Peyer's patch (tissue), 4 donors: Measurements from ENCODE around the gene SRGAP2B.
"Not testable (repeated sequence)": the region's sequence is repeated elsewhere in the genome, so short reads cannot be mapped to it uniquely, and the experiment has no call there.

Experiments used
- POLR2A ChIP-seq, 2 donors: fragments of 450-650 bp; IDR thresholded peaks; one replicate each; pipeline ENCODE4 v1.5.1; 2017; ENCODE audit warnings: antibody characterized with exemption in 2 of 2, mild to moderate bottlenecking in 2 of 2, moderate library complexity in 2 of 2
- TF ChIP-seq, protein P1 (sequence below), 6 experiments: fragments of 450-650 bp in 4 of 6; fragments of 200-600 bp in 2 of 6; sonication (generic) in 1 of 6; IDR thresholded peaks; one replicate each; pipeline ENCODE4 v1.5.1; 2017 to 2019; ENCODE audit warnings: antibody characterized with exemption in 6 of 6, mild to moderate bottlenecking in 3 of 6, moderate library complexity in 1 of 6

DNA sequence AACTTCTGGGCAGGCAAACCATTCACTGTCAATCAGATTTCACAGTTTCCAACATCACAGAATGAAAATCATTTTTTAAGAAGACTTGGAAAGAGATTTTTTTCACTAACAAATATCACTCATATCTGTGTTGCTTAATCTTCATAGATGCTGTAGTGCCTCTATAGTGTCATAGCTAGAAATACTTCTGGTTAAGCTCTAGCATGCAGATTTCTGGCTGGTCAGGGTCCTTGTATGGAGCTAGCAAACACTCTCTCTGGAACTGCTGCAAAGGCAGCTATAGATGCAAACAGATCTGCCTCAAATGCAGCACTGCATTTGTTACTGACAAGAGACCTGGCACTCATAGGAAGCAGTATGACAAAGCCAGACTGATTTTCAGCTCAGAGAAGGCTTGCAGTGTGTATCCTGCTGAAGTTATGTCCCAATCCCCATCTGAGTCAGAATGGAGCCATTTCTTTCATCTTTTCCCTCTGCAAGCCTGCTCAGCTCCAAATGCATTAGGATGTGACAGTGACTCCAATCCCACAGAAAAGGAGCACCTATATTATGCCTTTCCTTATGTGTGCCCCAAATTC lies 99.2 kb downstream of the SRGAP2B start:
- TF ChIP-seq, protein P1, sequence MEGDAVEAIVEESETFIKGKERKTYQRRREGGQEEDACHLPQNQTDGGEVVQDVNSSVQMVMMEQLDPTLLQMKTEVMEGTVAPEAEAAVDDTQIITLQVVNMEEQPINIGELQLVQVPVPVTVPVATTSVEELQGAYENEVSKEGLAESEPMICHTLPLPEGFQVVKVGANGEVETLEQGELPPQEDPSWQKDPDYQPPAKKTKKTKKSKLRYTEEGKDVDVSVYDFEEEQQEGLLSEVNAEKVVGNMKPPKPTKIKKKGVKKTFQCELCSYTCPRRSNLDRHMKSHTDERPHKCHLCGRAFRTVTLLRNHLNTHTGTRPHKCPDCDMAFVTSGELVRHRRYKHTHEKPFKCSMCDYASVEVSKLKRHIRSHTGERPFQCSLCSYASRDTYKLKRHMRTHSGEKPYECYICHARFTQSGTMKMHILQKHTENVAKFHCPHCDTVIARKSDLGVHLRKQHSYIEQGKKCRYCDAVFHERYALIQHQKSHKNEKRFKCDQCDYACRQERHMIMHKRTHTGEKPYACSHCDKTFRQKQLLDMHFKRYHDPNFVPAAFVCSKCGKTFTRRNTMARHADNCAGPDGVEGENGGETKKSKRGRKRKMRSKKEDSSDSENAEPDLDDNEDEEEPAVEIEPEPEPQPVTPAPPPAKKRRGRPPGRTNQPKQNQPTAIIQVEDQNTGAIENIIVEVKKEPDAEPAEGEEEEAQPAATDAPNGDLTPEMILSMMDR (IDR thresholded peaks at IDR 0.05): not testable (repeated sequence)
- not testable (repeated sequence) for TF ChIP-seq POLR2A (IDR thresholded peaks at IDR 0.05)
